ENCODE measurements around the gene SMARCC1.
"Not testable (repeated sequence)": the region's sequence is repeated elsewhere in the genome, so short reads cannot be mapped to it uniquely, and the experiment has no call there.

The SMARCC1 gene

GRCh38 chr3:47778746-47779145 lies 2.9 kb downstream of the SMARCC1 start:
- Histone ChIP-seq H3K27ac (peak overlapping the region in 1 of 21 experiments; percentile 43), H3K4me3 (no peak overlapping the region)

- Histone ChIP-seq H3K4me3 (no peak overlapping the region), H3K27ac (no peak overlapping the region)
Measured at GRCh38 chr3:47772788-47773187, 8.9 kb downstream of the SMARCC1 start.

- H3K4me3 ChIP-seq, result no peak overlapping the region
- no peak overlapping the region for H3K27ac ChIP-seq
Measured at GRCh38 chr3:47772047-47772446, 9.6 kb downstream of the SMARCC1 start.

GRCh38 chr3:47766186-47766585 lies 15.5 kb downstream of the SMARCC1 start:
- H3K27ac ChIP-seq, result no peak overlapping the region
- H3K4me3 ChIP-seq, result no peak overlapping the region

GRCh38 chr3:47762233-47762632 lies 19.5 kb downstream of the SMARCC1 start:
- no peak overlapping the region for H3K4me3 ChIP-seq
- H3K27ac ChIP-seq, result peak overlapping the region in 1 of 21 experiments; percentile 31

GRCh38 chr3:47761046-47761445 lies 20.6 kb downstream of the SMARCC1 start:
- no peak overlapping the region for H3K4me3 ChIP-seq
- H3K27ac ChIP-seq, result no peak overlapping the region

GRCh38 chr3:47760207-47760606 lies 21.5 kb downstream of the SMARCC1 start:
- H3K4me3 ChIP-seq, result not testable (repeated sequence)

GRCh38 chr3:47758261-47759025 lies 23.2 kb downstream of the SMARCC1 start:
- no peak overlapping the region for H3K27ac ChIP-seq

More at GRCh38 chr3:47760207-47760606, 21.5 kb downstream of the SMARCC1 start:
- not testable (repeated sequence) for H3K27ac ChIP-seq

GRCh38 chr3:47752716-47753115 lies 29.0 kb downstream of the SMARCC1 start:
- no peak overlapping the region for H3K27ac ChIP-seq
- H3K4me3 ChIP-seq, result no peak overlapping the region

More at GRCh38 chr3:47758261-47759025, 23.2 kb downstream of the SMARCC1 start:
- H3K4me3 ChIP-seq, result no peak overlapping the region

- not testable (repeated sequence) for H3K27ac ChIP-seq, H3K4me3 ChIP-seq
Measured at GRCh38 chr3:47750811-47751354, 30.8 kb downstream of the SMARCC1 start.

GRCh38 chr3:47747558-47747957 lies 34.1 kb downstream of the SMARCC1 start:
- Histone ChIP-seq H3K4me3 (no peak overlapping the region), H3K27ac (no peak overlapping the region)

GRCh38 chr3:47746264-47746663 lies 35.4 kb downstream of the SMARCC1 start:
- no peak overlapping the region for H3K4me3 ChIP-seq
- H3K27ac ChIP-seq, result no peak overlapping the region

- H3K4me3 ChIP-seq, result no peak overlapping the region
- H3K27ac ChIP-seq, result no peak overlapping the region
Measured at GRCh38 chr3:47743855-47744254, 37.8 kb downstream of the SMARCC1 start.

- not testable (repeated sequence) for H3K4me3 ChIP-seq, H3K27ac ChIP-seq
Measured at GRCh38 chr3:47743352-47743751, 38.3 kb downstream of the SMARCC1 start.

- no peak overlapping the region for H3K27ac ChIP-seq
- no peak overlapping the region for H3K4me3 ChIP-seq
Measured at GRCh38 chr3:47741925-47742324, 39.8 kb downstream of the SMARCC1 start.

- no peak overlapping the region for H3K4me3 ChIP-seq
- no peak overlapping the region for H3K27ac ChIP-seq
Measured at GRCh38 chr3:47732143-47732542, 49.5 kb downstream of the SMARCC1 start.

- Histone ChIP-seq H3K27ac (no peak overlapping the region), H3K4me3 (no peak overlapping the region)
Measured at GRCh38 chr3:47731061-47731460, 50.6 kb downstream of the SMARCC1 start.

GRCh38 chr3:47722859-47723258 lies 58.8 kb downstream of the SMARCC1 start:
- no peak overlapping the region for H3K27ac ChIP-seq
- no peak overlapping the region for H3K4me3 ChIP-seq

GRCh38 chr3:47717448-47717847 lies 64.2 kb downstream of the SMARCC1 start:
- not testable (repeated sequence) for H3K27ac ChIP-seq

GRCh38 chr3:47716656-47717055 lies 65.0 kb downstream of the SMARCC1 start:
- Histone ChIP-seq H3K27ac (no peak overlapping the region), H3K4me3 (no peak overlapping the region)

More at GRCh38 chr3:47717448-47717847, 64.2 kb downstream of the SMARCC1 start:
- H3K4me3 ChIP-seq, result not testable (repeated sequence)

GRCh38 chr3:47715928-47716327 lies 65.8 kb downstream of the SMARCC1 start:
- Histone ChIP-seq H3K27ac (no peak overlapping the region), H3K4me3 (no peak overlapping the region)

All from skin epidermis (tissue), 12 donors.